HG02798 (cell line): ENCODE data around the gene PLPP7.

Source experiments
- ATAC-seq: cut with Tn5 transposase; IDR thresholded peaks from one replicate; pipeline ENCODE4 v1.9.1; 2021; ENCODE audit warnings: mild to moderate bottlenecking; ENCODE audit not compliant: unreplicated experiment, poor library complexity

The PLPP7 gene

DNA sequence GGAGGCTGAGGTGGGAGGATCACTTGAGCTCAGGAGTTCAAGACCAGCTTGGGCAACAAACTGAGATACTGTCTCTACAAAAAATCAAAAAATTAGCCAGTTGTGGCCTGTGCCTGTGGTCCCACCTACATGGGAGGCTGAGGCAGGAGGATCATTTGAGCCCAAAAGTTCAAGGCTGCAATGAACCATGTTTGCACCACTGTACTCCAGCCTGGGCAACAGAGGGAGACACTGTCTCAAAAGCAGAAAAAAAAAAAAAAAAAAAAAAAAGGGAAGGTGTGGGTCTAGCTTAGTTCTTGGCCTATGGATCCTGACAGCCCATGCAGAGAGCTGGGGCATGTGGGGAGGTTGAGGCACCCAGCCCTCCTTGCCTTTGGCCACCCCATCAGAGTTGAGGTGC is 10.9 kb downstream of the PLPP7 start:
- no peak for ATAC-seq

DNA sequence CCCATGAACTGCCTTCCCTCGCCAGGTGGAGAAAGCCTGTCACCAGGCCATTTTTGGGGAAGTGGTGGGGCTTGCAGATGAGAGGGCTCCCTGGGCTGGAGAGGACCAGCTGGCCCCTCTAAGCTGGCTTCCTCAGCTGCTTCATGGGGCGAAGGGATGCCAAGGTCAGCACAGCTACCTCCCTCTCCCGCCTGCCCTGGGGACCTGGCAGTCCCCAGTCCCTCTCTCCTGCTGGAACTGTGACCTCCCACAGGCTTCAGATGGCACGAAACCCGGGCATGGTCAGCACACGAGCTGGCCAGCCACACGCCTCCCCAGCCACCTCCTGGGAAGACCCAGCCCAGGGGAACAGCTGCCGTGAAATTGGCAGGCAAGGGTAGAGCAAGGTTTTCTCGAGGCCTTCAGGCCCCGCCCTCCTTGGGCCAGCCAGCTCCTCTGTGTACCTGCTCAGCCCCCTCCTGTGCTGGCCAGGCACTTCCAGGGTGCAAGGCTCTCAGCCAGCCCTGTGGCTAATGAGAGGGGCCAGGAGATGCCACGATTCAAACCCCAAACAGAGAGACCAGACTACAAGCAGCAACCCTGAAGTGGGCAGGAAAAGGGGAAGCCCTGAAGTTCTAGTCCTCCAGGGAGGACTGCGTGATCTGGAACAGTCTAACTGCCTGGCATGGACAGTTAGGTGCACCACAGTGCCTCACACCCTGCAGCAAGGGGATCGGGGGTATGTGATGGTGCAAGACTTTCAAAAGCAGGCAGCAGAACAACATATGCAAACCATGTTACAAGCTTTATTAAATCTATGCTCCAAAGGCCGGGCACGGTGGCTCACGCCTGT is 12.9 kb downstream of the PLPP7 start:
- no peak for ATAC-seq

DNA sequence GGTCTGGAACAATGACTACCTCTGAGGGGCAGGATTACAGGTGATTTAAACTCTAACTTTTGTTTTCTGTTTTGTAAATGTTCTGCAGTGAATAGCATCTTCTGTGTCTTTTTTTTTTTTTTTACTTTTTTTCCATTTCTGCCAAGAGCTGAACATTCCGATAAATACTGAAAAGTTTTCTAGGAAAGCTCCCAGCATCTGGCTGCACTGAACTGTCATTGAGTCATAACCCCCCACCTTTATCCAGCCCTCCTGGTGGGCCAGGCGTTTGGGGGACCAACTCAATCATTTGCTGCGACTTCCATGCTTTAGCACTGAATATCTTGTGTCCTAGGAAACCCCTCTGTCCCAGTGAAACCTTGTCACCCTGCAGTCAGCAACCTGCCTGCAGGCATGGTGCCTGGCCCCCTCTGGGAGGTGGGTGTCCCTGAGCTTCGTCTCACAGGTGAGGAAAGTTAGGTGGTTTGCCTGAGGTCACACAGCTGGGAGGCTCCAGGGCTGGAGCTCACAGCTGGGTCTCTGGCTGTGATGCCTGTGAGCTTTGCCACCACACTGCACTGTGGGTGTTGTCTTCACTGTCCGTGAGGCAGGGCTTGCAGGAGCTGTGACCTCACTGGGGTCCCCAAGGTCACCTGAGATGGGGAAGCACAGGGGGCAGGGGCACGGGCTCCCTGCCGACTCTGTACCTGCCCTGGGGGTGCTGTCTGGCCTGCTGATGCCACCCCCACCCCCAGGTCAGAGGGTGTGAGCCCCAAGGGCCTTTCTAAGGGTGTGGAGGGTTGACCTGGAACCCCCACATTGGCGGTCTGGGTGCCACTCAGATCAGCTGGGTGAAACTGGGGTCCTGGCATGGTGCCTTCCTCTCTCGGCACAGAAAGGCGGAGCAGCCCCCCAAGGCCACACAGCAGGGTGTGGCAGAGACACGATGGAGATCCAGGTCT is 14.1 kb downstream of the PLPP7 start:
- no peak for ATAC-seq

DNA sequence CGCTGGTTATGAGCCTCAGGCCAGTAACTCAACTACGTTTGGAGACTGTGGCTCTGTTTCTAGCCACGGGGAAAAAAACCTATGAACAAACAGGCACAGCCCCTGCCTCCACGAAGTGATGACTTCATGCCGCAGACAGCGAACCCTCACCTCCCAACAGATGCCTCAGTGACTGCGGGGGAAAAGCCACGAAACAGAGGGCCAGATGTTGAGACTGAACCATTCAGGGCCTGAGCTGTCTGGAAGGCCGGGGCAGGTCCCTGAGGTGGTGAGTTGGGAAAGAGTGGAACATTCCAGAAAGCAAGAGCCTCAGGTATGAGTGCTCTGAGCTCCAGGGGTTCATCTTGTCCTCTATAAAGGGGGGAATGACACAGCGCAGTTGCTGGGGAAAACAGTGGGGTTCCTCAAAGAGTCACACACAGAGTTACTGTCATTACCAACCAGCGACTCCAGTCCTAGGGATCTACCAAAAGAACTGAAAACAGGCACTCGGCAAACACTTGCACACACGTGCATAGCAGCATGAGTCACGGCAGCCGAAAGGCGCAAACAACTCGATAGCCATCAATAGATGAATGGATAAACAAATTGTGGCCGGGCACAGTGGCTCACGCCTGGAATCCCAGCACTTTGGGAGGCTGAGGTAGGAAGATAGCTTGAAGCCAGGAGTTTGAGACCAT is 15.3 kb downstream of the PLPP7 start:
- no peak for ATAC-seq

DNA sequence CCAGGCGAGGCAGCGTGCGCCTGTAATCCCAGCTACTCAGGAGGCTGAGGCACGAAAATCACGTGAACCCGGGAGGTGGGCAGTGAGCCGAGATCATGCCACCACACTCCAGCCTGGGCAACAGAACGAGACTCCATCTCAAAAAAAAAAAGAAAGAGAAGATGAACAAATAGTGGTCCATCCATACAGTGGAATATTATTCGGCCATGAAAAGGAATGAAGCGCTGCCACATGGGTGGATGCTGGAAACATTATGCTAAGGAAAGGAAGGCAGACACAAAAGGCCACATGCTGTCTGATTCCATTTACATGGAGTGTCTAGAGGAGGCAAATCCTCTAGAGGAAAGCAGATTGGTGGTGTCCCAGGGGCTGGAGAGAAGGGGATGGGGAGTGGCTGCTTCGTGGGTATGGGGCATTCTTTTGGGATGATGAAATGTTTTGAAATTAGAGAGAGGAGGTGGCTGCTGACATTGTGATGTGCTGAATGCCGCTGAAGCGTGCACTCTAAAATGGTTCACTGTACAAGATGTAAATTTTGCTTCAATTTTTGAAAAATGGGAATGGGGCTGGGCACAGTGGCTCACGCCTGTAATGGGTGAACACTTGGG is 17.0 kb downstream of the PLPP7 start:
- ATAC-seq = no peak

DNA sequence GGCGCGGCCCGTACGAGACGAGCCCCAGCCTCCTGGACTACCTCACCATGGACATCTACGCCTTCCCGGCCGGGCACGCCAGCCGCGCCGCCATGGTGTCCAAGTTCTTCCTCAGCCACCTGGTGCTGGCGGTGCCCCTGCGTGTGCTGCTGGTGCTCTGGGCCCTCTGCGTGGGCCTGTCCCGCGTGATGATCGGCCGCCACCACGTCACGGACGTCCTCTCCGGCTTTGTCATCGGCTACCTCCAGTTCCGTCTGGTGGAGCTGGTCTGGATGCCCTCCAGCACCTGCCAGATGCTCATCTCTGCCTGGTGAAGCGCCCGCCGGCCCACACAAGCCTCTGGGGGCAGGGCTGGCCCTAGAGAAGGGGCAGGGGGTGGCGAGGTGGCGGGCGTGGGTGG is 18.5 kb downstream of the PLPP7 start:
- no peak for ATAC-seq

DNA sequence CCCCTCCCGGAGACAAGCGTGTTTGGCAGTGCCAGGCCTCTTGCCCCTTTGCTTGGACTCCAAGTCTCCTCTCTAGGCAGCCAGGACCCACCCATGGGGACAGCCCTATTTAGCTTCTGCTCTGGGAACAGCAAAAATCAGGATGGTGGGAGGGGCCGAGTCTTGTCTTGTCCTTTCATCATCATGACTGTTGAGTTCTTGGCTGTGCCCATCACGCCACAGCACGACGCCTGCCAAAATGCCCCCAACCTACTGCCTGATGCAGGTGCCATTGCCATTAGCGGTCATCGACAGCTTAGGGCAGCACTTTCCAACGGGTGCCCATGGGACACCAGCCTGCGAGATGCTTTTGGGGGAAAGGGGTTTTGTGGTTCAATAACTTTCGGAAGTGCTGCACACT is 18.9 kb downstream of the PLPP7 start:
- ATAC-seq = no peak

DNA sequence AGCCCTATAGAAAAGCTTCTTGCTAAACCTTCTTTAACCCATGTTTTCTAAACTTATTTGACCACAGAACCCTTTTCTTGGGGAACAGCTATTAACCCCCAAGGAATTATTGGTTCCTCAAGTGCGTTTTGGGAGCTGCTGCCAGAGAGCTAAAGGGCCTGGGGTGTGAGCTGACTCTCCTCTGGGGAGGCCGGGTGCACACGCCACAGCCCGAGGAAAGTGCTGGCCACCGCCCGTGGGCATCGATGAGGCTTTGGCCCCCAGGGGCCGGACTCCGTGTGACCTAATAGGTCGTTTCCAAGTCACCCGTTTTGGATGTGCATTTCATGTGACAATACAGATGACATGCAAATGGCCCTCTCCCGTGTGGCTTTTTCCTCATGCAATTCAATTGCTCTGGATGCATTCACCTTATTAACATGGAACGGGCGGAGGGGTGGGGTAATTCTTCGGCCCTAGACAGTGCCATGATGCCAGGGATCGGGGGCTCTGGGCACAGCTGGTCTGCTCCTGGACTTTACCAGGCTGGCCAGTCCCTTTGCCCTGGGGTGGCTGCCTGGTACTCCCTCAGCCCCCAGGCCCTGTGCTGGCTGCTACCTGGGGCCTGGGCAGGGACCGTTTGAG is 19.5 kb downstream of the PLPP7 start:
- no peak for ATAC-seq

DNA sequence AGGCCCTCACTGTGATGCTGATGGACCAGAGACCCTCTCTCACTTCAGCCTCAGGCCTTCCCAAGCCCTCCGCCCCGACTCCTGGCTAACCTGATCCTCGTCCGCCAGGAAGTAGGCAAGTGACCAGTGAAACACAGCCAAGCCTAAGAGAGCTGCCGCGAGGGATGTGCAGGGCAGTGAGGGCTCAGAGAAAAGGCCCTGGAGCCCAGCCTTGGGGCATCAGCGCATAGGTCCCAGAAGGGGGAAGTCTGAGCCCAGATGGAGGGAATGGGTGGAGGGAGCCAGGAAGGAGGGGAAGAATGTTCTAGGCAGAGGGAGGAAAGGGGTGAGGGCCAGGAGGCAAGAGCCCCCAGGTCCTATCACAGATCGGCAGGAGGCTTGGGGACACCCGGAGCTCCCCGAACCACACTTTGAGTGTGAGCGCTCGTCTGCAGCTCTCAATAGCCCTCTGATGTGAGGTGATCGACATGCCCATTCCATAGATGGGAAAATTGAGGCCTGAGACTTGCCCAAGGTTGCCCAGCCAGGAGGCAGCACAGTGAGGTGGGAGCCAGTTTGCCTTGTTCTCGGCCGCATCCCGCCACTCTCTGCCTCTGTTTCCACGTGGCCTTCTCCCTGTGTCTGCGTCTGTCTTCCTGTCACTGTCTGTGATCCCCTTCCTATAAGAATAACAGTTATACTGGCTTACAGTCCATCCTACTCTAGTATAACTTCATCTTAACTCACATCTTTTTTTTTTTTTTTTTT is 20.2 kb downstream of the PLPP7 start:
- no peak for ATAC-seq

DNA sequence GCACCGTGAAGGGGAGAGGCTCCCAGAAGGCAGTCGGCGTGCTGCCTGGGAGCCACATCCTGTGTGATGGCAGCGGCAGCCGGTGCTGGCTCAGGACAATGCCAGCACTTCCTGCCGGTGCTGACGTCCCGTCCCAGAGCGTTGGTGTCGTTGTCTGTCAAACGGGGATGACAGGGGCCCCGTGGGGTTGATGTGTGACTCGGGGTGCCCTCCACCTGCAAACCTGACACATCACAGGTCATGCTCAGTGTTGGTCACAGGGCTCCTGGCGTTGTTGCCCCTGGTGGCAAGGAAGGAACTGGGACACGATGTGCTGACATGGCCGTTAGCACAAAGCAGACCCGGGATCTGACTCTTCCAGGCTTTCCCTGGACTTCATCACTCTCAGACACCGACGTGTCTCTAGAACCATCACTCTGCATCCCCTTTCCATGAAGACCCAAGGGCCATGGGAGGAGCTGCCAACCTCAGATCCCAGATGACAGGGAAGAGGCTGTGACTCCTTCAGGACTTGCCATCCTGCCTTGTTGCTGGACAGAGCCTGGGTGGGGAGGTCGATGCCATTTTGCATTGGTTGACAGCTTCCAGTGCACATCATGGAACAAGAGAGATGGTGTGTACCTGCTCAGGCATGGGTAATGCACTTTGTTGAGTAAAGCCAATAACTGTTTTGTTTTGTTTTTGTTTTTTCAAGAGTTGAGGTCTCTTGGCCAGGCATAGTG is 21.5 kb downstream of the PLPP7 start:
- ATAC-seq = no peak

DNA sequence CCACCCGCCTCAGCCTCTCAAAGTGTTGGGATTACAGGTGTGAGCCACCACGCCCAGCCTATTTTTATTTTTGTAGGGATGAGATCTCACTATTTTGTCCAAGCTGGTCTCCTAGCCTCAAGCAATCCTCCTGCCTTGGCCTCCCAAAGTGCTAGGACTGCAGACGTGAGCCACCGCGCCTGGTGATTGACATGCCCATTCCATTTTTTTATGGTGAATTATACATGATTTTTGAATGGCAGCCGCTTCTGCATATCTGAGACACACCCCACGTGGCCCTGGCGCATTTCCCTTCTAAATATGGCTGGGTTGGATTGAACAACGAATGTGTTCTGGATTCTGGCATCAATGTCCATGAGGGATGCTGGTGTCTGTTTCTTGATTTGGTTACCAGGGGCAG is 22.7 kb downstream of the PLPP7 start:
- ATAC-seq = no peak

DNA sequence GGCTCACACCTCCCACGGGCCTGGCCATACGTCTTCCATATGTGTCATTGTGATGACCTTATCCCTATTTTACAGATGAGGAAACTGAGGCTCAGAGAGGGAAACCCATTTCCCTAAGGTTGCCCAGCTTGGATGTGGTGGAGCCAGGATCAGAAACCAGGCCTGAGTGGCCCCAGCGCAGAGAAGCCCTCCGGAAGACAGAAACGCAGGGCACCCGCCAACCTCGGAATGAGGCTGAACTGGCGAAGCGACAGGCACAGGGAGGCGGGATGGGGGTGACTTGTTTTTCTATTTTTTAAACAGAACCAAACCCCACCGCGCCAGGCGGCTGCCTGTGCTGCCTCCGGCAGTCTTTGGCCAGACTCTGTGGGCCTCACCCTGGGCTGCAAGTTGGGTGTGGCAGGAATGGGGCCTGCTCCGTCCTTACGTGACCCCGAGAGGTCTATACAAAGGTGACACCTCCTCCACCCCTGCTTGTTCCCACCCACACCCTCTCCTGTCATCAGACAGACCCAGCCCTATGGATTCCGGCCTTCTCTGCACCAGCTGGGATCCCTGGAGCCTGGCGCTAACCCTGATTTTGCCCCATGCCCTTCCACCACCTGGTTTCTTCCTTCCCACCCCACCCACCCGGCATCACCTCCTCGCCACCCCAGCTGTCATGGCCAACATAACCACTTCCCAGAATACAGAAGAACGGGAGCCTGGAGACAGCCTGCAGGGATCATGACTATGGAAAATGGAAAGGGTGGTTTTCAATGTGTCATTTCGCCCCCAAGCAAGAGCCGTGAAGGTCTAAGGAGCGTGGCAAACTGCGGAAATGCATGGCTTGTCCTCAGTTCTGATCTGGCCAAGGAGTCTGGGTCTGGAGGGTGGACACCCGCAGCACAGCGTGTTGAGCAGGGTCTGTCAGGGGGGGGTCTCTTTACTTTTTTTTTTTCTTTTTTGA is 23.6 kb downstream of the PLPP7 start:
- no peak for ATAC-seq

DNA sequence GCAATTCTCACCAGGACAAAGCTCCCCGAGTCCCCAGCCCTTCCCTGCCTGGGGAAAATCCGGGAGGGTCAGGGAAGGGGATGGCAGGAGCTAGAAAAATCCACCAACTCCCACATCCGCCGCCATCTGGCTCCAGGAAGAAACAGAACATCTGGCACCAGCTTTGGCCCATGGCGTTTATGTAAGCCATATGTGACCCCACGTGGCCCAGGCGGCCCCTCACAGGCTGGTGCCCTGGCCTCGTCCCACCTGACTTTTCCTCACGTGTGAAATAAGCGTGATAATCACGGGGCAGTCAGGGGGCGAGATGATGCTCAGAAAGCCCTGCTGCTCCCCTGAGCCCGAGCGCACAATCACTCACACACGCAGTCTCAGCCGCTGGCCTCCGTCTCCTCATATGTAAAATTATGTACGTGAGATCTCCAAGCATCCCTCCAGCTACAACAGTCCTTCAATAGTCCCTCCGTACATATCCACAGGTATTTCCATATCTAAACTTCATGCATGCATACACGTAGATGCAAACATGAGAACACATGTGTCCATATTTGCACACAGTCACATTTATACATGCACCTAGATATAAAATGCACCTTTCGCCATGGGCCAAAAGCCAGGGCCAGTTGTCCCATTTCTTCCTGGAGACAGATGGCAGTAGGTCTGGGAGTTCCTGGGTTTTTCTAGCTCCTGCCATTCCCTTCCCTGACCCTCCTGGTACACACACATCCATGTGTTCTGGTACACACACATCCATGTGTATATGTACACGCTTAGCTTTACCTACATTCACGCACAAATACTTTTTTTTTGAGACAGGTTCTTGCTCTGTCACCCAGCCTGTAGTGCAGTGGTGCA is 28.9 kb downstream of the PLPP7 start:
- no peak for ATAC-seq

DNA sequence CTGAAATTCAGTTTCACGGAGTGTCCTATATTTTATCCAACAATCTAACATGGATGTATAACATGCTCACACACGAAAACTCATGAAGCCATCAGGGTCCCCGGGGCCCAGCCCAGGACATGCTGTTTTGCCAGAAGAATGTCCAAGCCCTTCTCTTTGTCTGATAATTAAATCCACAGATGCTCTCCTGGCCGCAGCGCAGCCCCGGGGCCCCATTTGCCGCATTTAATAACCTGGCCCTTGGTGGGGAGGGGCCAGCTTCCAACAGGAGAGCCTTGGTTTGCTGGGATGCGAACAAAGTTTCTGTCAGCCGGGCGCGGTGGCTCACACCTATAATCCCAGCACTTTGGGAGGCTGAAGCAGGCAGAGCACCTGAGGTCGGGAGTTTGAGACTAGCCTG is 30.0 kb downstream of the PLPP7 start:
- ATAC-seq = no peak

DNA sequence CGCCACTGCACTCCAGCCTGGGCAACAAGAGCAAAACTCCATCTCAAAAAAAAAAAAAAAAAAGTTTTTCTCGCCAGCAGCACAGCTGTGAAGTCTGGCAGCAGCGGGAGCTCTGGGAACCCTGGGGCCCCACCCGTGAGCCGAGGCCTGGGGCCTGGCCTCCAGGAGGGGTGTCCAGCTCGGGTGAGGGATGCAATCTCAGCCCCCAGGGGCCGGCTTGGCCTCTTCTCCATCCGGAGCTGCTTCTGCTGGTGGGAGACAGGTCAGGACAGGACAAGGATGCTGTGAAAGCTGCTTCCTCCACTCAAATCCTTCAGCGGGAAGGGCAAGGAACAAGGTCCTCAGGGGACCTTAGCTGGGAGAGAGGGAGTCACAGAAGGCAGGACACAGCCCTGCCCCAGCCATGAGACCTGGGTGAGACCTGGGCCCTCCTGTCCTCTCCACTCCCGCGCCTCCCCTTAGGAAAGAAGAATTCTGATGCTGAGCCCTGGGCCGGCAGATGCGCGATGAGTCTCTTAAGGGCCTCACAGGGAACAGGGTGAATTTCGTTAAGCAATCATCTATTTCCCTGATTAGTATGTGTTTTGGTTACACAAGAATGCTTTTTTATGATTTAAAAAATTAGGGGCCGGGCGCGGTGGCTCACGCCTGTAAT is 30.6 kb downstream of the PLPP7 start:
- no peak for ATAC-seq

DNA sequence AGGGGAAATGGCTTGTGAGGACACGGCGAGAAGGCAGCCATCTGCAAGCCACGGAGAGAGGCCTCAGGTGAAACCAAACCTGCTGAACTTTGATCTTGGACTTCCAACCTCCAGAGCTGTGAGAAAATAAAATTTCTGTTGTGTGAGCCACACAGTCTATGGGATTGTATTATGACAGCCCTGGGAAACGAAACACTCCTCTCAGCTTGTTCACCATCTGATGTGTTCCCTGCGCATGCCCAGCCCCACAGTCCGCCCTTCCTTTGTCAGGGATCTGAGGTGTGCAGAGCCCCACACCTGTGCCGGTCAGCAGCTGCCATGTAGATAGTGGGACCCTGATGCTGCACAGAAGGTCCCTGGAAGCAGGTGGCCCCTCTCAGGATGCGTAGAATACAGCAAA is 34.1 kb downstream of the PLPP7 start:
- ATAC-seq = no peak
